HG03095 (cell line): Measurements from ENCODE around the gene CAMK1.
"Not testable (repeated sequence)": the region's sequence is repeated elsewhere in the genome, so short reads cannot be mapped to it uniquely, and the experiment has no call there.

Experiments
- ATAC-seq: cut with Tn5 transposase; IDR thresholded peaks from one replicate; pipeline ENCODE4 v1.9.1; 2021; ENCODE audit warnings: moderate library complexity; ENCODE audit not compliant: unreplicated experiment

CAMK1 gene

GRCh38 chr3:9776896-9777693, 7.3 kb upstream of the CAMK1 start:
- no peak for ATAC-seq

- not testable (repeated sequence) for ATAC-seq
Observed at GRCh38 chr3:9771007-9771406, 1.3 kb upstream of the CAMK1 start.

DNA sequence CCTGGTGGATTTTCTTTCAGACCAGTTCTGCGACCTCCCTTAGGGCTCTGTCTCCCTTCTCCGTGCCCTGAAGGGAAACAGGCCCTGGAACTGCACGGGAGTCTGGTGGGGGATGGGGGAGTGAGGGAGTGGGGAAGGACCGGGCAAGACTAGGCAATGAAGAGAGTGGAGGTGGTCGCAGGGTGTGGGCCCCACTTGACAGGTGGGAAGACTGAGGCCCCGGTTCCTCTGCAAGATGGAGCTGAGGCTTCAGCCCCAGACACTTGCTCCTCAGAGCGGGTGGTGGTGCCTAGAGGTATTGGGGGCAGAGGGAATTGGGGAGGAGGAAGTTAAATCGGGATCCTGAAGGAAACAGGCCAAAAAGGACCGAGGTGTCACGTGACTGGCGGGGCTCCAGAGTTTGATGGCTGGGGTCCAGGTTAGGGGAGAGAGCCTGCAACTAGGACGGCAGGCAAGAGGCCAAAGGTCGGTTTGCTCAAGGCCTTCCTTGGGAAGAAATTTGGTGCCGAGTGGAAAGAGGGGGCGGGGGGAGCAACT, 597 bp upstream of the CAMK1 start:
- ATAC-seq, result no peak

DNA sequence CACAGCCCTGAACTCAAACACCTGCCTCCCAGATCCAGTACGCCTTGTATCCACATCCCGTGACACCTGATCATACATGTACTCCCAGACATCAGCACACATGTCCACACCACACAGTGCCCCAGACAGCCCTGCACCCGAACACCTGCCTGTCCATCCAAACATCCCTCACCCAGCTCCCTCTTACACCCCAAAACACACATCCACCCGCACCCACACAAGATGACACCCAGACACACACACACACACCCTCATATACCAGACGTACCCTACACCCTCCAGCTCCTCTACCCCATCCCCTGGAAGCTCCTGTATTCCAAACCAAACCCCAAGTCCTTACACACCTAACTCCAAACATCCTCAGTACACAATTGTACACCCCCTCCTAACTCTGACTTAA, 735 bp downstream of the CAMK1 start:
- ATAC-seq, result no peak

- no peak for ATAC-seq
Observed at GRCh38 chr3:9768141-9768775, 1.5 kb downstream of the CAMK1 start.

DNA sequence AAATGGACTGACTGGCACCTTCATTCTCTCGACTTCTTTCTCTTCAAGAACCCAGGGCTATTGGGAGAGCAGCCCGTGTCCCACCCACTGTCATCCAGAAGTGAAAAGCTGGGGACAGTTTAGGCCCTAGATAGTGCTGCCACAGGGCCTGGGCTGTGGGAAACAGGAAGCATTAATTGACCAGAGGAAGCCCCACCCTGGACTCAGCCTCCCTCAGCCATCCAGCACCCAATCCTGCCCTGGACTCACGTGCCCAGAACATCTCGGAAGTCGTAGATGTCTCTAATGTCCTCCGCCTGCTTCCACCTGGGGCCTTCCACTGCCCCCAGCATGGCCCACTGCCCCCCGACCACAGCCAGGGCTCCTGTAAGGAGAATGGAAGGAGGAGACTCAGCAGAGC, 2.3 kb downstream of the CAMK1 start:
- ATAC-seq, result no peak

GRCh38 chr3:9765865-9766264, 3.9 kb downstream of the CAMK1 start:
- ATAC-seq, result no peak

GRCh38 chr3:9762871-9763270, 6.9 kb downstream of the CAMK1 start:
- ATAC-seq, result no peak

DNA sequence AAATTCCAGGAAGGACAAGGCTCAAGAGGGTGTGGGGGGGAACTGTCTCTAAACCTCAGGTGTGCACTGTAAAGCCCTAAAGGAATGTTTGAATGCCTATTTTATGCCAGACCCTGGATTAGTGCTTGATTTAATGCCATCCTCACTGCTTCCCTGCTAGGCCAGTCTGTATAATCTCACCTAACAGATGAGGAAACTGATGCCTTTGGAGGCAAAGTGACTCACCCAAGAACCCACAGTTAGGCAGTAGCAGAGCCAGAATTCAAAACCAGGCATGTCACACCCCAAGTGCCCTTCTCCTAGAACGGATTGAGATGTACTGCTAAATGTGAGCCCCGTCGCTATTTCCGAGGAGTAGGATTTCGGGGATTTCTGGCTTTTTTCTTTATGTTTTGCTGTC, 7.8 kb downstream of the CAMK1 start:
- ATAC-seq, result no peak

DNA sequence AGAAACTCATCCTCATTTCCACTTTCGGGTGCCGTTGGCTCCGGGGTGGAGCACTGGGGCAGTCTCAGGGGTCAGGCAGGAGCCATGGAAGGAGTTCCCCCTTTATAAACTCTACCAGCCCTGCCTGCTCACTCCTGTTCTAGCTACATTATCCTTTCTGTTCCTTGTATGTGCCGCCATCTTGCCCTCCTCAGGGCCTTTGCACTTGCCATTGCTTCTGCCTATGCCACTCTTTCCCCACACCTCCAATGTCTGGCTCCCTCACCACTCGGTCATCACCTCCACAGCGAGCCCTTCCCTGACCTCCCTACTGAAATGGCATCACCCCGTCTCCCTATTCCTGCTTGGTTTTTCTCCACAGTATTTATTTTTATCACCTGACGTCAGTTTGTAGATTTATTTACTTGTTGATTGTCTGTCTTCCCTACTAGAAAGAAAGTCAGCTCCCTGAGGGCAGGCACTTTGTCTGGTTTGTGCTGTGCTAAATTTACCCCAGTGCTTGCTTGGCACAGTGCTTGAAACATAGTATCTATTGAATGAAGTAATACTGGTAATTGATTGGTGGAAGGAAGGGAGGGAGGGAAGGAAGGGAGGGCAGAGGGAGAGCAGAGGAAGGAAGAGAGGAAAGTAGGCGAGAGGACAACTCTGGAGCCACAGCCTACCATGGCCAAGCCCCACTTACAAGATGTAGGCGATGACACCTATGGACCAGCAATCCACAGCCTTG, 8.8 kb downstream of the CAMK1 start:
- ATAC-seq, result no peak

DNA sequence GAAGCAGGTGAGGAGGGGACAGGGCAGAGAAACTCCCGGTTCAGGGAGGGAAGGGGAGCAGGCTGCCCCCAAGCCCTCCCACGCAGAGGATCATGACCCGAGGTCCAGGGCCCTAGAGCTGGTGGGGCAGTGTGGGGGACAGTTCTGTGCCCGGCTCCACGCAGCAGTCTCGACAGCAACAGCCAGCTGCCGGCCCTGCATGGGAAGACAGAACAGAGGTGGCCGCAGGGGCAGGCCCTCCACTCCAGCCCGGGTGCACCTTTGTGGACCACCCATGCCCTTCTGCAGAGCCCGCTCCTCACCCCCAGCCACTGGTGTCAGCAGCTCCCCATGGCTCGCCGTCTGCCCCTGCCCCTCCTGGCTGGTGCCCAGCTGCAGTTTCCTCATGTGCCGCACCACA, 12.3 kb downstream of the CAMK1 start:
- no peak for ATAC-seq

GRCh38 chr3:9754678-9755077, 15.1 kb downstream of the CAMK1 start:
- no peak for ATAC-seq

- ATAC-seq, result no peak
Observed at GRCh38 chr3:9750556-9751411, 19.0 kb downstream of the CAMK1 start.

GRCh38 chr3:9749645-9750555, 19.8 kb downstream of the CAMK1 start, which contains the start of gene OGG1:
Gene OGG1, plus strand, starts transcription at chr3:9749952. Its CDS starts 335 bp downstream, at chr3:9750287.
- ATAC-seq, result peak; percentile 91

GRCh38 chr3:9749296-9749644, 20.5 kb downstream of the CAMK1 start:
- ATAC-seq, result no peak

GRCh38 chr3:9748031-9748430, 21.7 kb downstream of the CAMK1 start:
- ATAC-seq, result no peak

GRCh38 chr3:9747267-9747666, 22.5 kb downstream of the CAMK1 start:
- ATAC-seq, result no peak

GRCh38 chr3:9746330-9746729, 23.4 kb downstream of the CAMK1 start:
- no peak for ATAC-seq

DNA sequence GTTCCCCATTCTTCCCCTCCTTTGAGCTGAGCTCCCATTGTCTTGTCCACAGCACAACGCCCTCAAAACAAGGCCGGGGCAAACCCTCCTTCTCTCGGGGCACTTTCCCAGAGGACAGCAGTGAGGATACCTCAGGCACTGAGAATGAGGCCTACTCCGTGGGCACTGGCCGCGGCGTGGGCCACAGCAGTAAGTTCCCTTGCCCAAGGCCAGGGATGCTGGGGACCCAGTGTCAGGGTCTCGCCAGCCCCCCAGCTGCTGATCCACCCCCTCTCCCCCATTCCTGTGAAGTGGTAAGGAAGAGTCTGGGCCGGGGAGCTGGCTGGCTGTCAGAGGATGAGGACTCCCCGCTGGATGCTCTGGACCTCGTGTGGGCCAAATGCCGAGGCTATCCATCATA, 24.2 kb downstream of the CAMK1 start:
- no peak for ATAC-seq

- ATAC-seq, result no peak
Observed at GRCh38 chr3:9744162-9744561, 25.6 kb downstream of the CAMK1 start.
